HCT116 (cell line): ENCODE data around the gene SKI. TPM values are rescaled to one million over a fixed set of nuclear protein-coding genes. Genes with fewer than 3 reads are reported as not detected.

Experiments used
- ATAC-seq: fragments of 200-7000 bp; cut with Tn5 transposase; 2 replicates; pipeline ENCODE4 v1.9.1; 2020; ENCODE audit warnings: mild to moderate bottlenecking, moderate library complexity
- BruUV-seq: library from RNA; stranded (reverse); fragments of 400-500 nt; replicated peaks from 2 replicates; lab custom pipeline; 2021; lab: Mats Ljungman, UMichigan
- CTCF ChIA-PET: fragments of 300-600 bp; sonication (Branson Sonifier 250); formaldehyde crosslinking; loops from one replicate; lab custom pipeline; 2021; ENCODE audit warnings: antibody characterized with exemption; lab: Charles Lee
- POLR2A ChIA-PET: fragments of 300-600, 350-600 bp; sonication (Branson Sonifier 250); formaldehyde crosslinking; loops from one replicate; lab custom pipeline; 2021; ENCODE audit warnings: antibody characterized with exemption; lab: Charles Lee
- RAD21 ChIA-PET, 2 experiments: fragments of 300-600 bp; sonication (Branson Sonifier 250); formaldehyde crosslinking; loops; one replicate each; lab custom pipeline; 2023; ENCODE audit warnings: low total read pairs in 2 of 2; ENCODE audit not compliant: uncharacterized antibody in 2 of 2, unreplicated experiment in 2 of 2, low non-redundant PET in 1 of 2; lab: Charles Lee
- DNase-seq: peaks from one replicate; pipeline ENCODE4 v3.0.0-alpha.2; 2010; ENCODE audit warnings: low read depth, low spot score
- H2AFZ ChIP-seq: fragments of 200-600 bp; shearing (Covaris generic), sonication (generic); 2 replicates; pipeline ENCODE4 v1.6.1; 2017; ENCODE audit warnings: low read depth, mixed run types, mixed read lengths, antibody characterized with exemption, low read length; ENCODE audit not compliant: poor library complexity, severe bottlenecking
- H3K27ac ChIP-seq: 2 replicates; pipeline ENCODE4 v1.5.1; 2012; ENCODE audit warnings: low read depth, low read length
- H3K27me3 ChIP-seq: fragments of 200-600 bp; sonication (generic); 2 replicates; pipeline ENCODE4 v1.6.1; 2016; ENCODE audit warnings: mixed run types, low read length, mixed read lengths; ENCODE audit not compliant: insufficient read depth
- H3K36me3 ChIP-seq, 2 experiments: fragments of 200-500 bp in 1 of 2; fragments of 200-600 bp in 1 of 2; sonication (Bioruptor generic) in 1 of 2; sonication (generic) in 1 of 2; 2 replicates each; pipeline versions ENCODE4 v1.5.1 to v1.6.1; 2014 to 2016; ENCODE audit warnings: low read length in 2 of 2, inconsistent platforms in 1 of 2, mixed read lengths in 1 of 2, mixed run types in 1 of 2; ENCODE audit not compliant: insufficient read depth in 2 of 2, control insufficient read depth in 1 of 2
- H3K4me1 ChIP-seq, 2 experiments: fragments of 200-600 bp in 1 of 2; sonication (generic) in 1 of 2; 2 replicates each; pipeline versions ENCODE4 v1.5.1 to v1.6.1; 2012 to 2017; ENCODE audit warnings: low read length in 2 of 2, inconsistent platforms in 1 of 2, mild to moderate bottlenecking in 1 of 2, mixed read lengths in 1 of 2, mixed run types in 1 of 2, moderate library complexity in 1 of 2; ENCODE audit not compliant: insufficient read depth in 2 of 2, control insufficient read depth in 1 of 2
- H3K4me2 ChIP-seq: fragments of 200-600 bp; sonication (generic); 2 replicates; pipeline ENCODE4 v1.6.1; 2017; ENCODE audit warnings: mixed run types, low read length, mixed read lengths
- H3K4me3 ChIP-seq, 2 experiments: fragments of 200-600 bp in 1 of 2; sonication (generic) in 1 of 2; replicated peaks in 1 of 2; 2 replicates each; pipeline ENCODE4 v1.5.1; 2011 to 2016; ENCODE audit warnings: low read length in 2 of 2, control low read depth in 1 of 2, low read depth in 1 of 2, mild to moderate bottlenecking in 1 of 2, mixed read lengths in 1 of 2, mixed run types in 1 of 2
- H3K79me2 ChIP-seq: fragments of 200-600 bp; sonication (generic); 2 replicates; pipeline ENCODE4 v1.6.1; 2017; ENCODE audit warnings: mild to moderate bottlenecking, mixed run types, low read length, moderate library complexity, mixed read lengths; ENCODE audit not compliant: insufficient read depth
- H3K9ac ChIP-seq: fragments of 200-600 bp; sonication (generic); 2 replicates; pipeline ENCODE4 v1.6.1; 2016; ENCODE audit warnings: low read length, mixed read lengths
- H3K9me2 ChIP-seq: fragments of 200-600 bp; sonication (generic), shearing (Covaris generic); 2 replicates; pipeline ENCODE4 v1.6.1; 2017; ENCODE audit warnings: mixed run types, mild to moderate bottlenecking, moderate library complexity; ENCODE audit not compliant: insufficient read depth
- H3K9me3 ChIP-seq, 2 experiments: fragments of 200-500 bp in 1 of 2; fragments of 200-600 bp in 1 of 2; sonication (Bioruptor generic) in 1 of 2; sonication (generic) in 1 of 2; 2 replicates each; pipeline ENCODE4 v1.6.1; 2014 to 2017; ENCODE audit warnings: low read length in 2 of 2, mixed read lengths in 2 of 2, inconsistent platforms in 1 of 2, low read depth in 1 of 2, mild to moderate bottlenecking in 1 of 2, mixed run types in 1 of 2, moderate library complexity in 1 of 2; ENCODE audit not compliant: control insufficient read depth in 1 of 2, insufficient read depth in 1 of 2
- H4K20me1 ChIP-seq: fragments of 200-600 bp; sonication (generic), shearing (Covaris generic); 2 replicates; pipeline ENCODE4 v1.6.1; 2017; ENCODE audit warnings: mixed run types, mild to moderate bottlenecking, moderate library complexity; ENCODE audit not compliant: insufficient read depth
- ATF3 ChIP-seq: IDR thresholded peaks from 2 replicates; pipeline ENCODE4 v1.6.1; 2012
- CBX3 ChIP-seq: IDR thresholded peaks from 2 replicates; pipeline ENCODE4 v1.6.1; 2012; ENCODE audit warnings: low read depth
- CEBPB ChIP-seq: IDR thresholded peaks from 2 replicates; pipeline ENCODE4 v1.6.1; 2012; ENCODE audit warnings: low read depth
- EGR1 ChIP-seq: IDR thresholded peaks from 2 replicates; pipeline ENCODE4 v1.6.1; 2012; ENCODE audit warnings: low read depth
- EZH2phosphoT487 ChIP-seq: fragments of 200-600 bp; IDR thresholded peaks from 2 replicates; pipeline ENCODE4 v1.6.1; 2018; ENCODE audit warnings: antibody characterized with exemption, borderline replicate concordance
- FOSL1 ChIP-seq: IDR thresholded peaks from 2 replicates; pipeline ENCODE4 v1.6.1; 2012; ENCODE audit warnings: low read depth
- POLR2AphosphoS5 ChIP-seq: IDR thresholded peaks from 2 replicates; pipeline ENCODE4 v1.6.1; 2011; ENCODE audit warnings: mild to moderate bottlenecking, low read depth, low read length, moderate library complexity
- RAD21 ChIP-seq: IDR thresholded peaks from 2 replicates; pipeline ENCODE4 v1.6.1; 2012; ENCODE audit warnings: low read depth, mild to moderate bottlenecking
- SIN3A ChIP-seq: IDR thresholded peaks from 2 replicates; pipeline ENCODE4 v1.6.1; 2012; ENCODE audit warnings: low read depth
- TCF7L2 ChIP-seq: IDR thresholded peaks from 2 replicates; pipeline ENCODE4 v1.7.0; 2011; ENCODE audit warnings: borderline replicate concordance, inconsistent platforms; ENCODE audit not compliant: insufficient read depth, insufficient read length; ENCODE audit errors: extremely low read depth
- YY1 ChIP-seq: IDR thresholded peaks from 2 replicates; pipeline ENCODE4 v1.6.1; 2011; ENCODE audit warnings: low read length, low read depth, moderate library complexity, mild to moderate bottlenecking; ENCODE audit not compliant: insufficient replicate concordance; ENCODE audit errors: extremely low read depth
- ZBTB33 ChIP-seq: IDR thresholded peaks from 2 replicates; pipeline ENCODE4 v1.6.1; 2011; ENCODE audit warnings: mild to moderate bottlenecking, low read length, moderate library complexity; ENCODE audit not compliant: insufficient replicate concordance; ENCODE audit errors: extremely low read depth
- intact Hi-C: fragments of 100-400 bp; cut with micrococcal nuclease; formaldehyde crosslinking; loops from 2 replicates; pipeline ENCODE4 v1.10.0; 2022
- total RNA-seq: library from RNA; stranded (reverse); gene quantifications from one replicate; pipeline ENCODE4 v1.2.1, GENCODE V29; 2021; ENCODE audit not compliant: unreplicated experiment

SKI gene
- total RNA-seq, 1 experiment from 2014 or later = 56.2 TPM

DNA sequence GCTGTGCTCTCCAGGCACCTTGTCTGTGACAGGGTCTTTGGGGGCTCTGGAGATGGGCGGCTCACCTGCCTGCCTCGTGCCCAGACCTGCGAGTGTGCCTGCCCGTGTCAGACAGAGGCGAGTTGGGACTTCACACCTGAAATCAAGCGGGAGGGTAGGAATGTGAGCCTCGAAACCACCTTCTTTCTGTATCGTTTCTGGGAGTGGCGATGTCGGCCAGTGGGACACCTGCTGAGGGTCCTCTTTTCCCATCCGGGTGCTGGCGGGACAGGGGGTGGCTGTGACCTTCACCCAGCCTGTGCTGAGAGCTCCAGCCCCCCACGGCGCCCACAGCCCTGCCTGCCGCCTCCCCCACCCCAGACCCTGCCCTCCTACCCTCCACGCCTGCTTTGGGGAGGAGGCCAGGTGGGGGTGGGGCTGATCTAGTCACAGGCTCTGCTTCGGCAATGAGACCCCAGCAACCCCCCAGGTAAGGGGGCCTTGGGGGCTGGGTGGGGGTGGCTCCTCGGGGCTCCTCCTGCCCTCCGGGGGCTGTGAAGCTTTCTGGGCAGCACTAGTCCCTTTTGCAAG, 17.9 kb upstream of the SKI start:
- no peaks in the 10 kb centered on the region for H4K20me1 ChIP-seq
- no TSS peak for BruUV-seq
- no peaks in the 10 kb centered on the region for H3K9me3 ChIP-seq
- ATAC-seq = no peak
- POLR2A ChIA-PET = no interaction called here
- CTCF ChIA-PET = no interaction called here
- intact Hi-C loops = no loop called here
- no peak overlapping the region for H3K9ac ChIP-seq
- TF ChIP-seq CEBPB (no peak), EZH2phosphoT487 (no peak), ZBTB33 (no peak), POLR2AphosphoS5 (no peak), YY1 (no peak), SIN3A (no peak), ATF3 (no peak), RAD21 (no peak), FOSL1 (no peak), TCF7L2 (no peak), CBX3 (no peak), EGR1 (no peak)
- TF ChIP-seq, all 23 proteins: peak for 0
- H3K4me1 ChIP-seq = peaks cover 29 to 51% of the 10 kb centered on the region in 2 experiments
- no peaks in the 10 kb centered on the region for H3K27me3 ChIP-seq
- no peak overlapping the region for H2AFZ ChIP-seq
- no peak overlapping the region for H3K27ac ChIP-seq
- H3K4me2 ChIP-seq = no peak overlapping the region
- H3K79me2 ChIP-seq = no peaks in the 10 kb centered on the region
- H3K36me3 ChIP-seq = no peaks in the 10 kb centered on the region
- RAD21 ChIA-PET = no interaction called here
- H3K4me3 ChIP-seq = no peak overlapping the region
- no peaks in the 10 kb centered on the region for H3K9me2 ChIP-seq
- no peak for DNase-seq
